ENCODE measurements around the gene PELI2. TPM values are rescaled to one million over a fixed set of nuclear protein-coding genes. Genes with fewer than 3 reads are reported as not detected.
A peak's percentile ranks its signal among the peaks of the same experiment; 100 is the strongest.

Gene PELI2
- total RNA-seq, 2 donors from 2014 or later, result 22.2 to 28.3 TPM

- Histone ChIP-seq H3K27ac (peak overlapping the region; percentile 74 to 87), H3K4me1 (ENCODE audit: control insufficient read depth in 1 of 2, low read depth in 2 of 2) (peaks cover 33 to 43% of the 10 kb centered on the region in 2 donors), H3K9me3 (no peaks in the 10 kb centered on the region), H3K36me3 (no peaks in the 10 kb centered on the region), H3K4me3 (peak overlapping the region; percentile 42), H3K27me3 (replicated peaks; ENCODE audit: insufficient read depth) (no peaks in the 10 kb centered on the region)
- no peak for DNase-seq (ENCODE audit: low spot score)
- no peak for TF ChIP-seq CTCF (IDR thresholded peaks at IDR 0.05)
- peak; percentile 45 for ATAC-seq (ENCODE audit: insufficient number of reproducible peaks, low FRiP score, low read depth)
Observed at GRCh38 chr14:56342494-56342942, 224.3 kb downstream of the PELI2 start.

- ATAC-seq (ENCODE audit: insufficient number of reproducible peaks, low FRiP score, low read depth), result no peak
- H3K4me1 ChIP-seq (ENCODE audit: control insufficient read depth in 1 of 2, low read depth in 2 of 2), result peaks cover 4 to 8% of the 10 kb centered on the region in 2 donors
- H3K4me3 ChIP-seq, result no peak overlapping the region
- H3K27me3 ChIP-seq (replicated peaks; ENCODE audit: insufficient read depth), result no peaks in the 10 kb centered on the region
- no peak for TF ChIP-seq CTCF (IDR thresholded peaks at IDR 0.05)
- no peaks in the 10 kb centered on the region for H3K9me3 ChIP-seq
- no peak for DNase-seq (ENCODE audit: low spot score)
- H3K36me3 ChIP-seq, result no peaks in the 10 kb centered on the region
- H3K27ac ChIP-seq, result no peak overlapping the region
Observed at GRCh38 chr14:56349960-56350359, 231.7 kb downstream of the PELI2 start.

Data from thoracic aorta (tissue), 2 donors.